Lower lobe of right lung (tissue), 2 donors: ENCODE results near the gene COPA. TPM values are rescaled to one million over a fixed set of nuclear protein-coding genes. Genes with fewer than 3 reads are reported as not detected.

Source experiments
- ATAC-seq, 2 donors: fragments of 200-7000 bp; cut with Tn5 transposase; one replicate each; pipeline ENCODE4 v1.9.1; 2020 to 2022; ENCODE audit warnings: mild to moderate bottlenecking in 2 of 2, moderate library complexity in 2 of 2
- DNase-seq: peaks from one replicate; pipeline ENCODE4 v3.0.0-alpha.2; 2020
- H3K27ac ChIP-seq: fragments of 200-600 bp; one replicate; pipeline ENCODE4 v1.8.0; 2022
- H3K27me3 ChIP-seq: fragments of 200-600 bp; one replicate; pipeline ENCODE4 v1.8.0; 2022; ENCODE audit warnings: low read depth
- H3K36me3 ChIP-seq: fragments of 200-600 bp; one replicate; pipeline ENCODE4 v1.8.0; 2022; ENCODE audit warnings: mild to moderate bottlenecking
- H3K4me1 ChIP-seq: fragments of 200-600 bp; one replicate; pipeline ENCODE4 v1.8.0; 2022
- H3K4me3 ChIP-seq: fragments of 200-600 bp; one replicate; pipeline ENCODE4 v1.8.0; 2022; ENCODE audit warnings: mild to moderate bottlenecking
- H3K9me3 ChIP-seq: fragments of 200-600 bp; one replicate; pipeline ENCODE4 v1.8.0; 2022
- CTCF ChIP-seq: fragments of 200-600 bp; IDR thresholded peaks from one replicate; pipeline ENCODE4 v1.8.0; 2022; ENCODE audit warnings: antibody characterized with exemption, mild to moderate bottlenecking
- intact Hi-C: fragments of 100-400 bp; cut with DNase I; formaldehyde crosslinking; loops from one replicate; pipeline ENCODE4 v1.11.0; 2022
- total RNA-seq: library from RNA; stranded (reverse); fragmentation: NEBNext Ultra II Directional; extraction: Animal tissue kit (Norgen Biotek cat#: 25700); gene quantifications from one replicate; pipeline ENCODE4 v1.2.1, GENCODE V29; 2021
- donor health status: DM: no; HTN: yes; CAD: no; lungs with severe emphysema.

Gene COPA
- total RNA-seq, 1 donor from 2014 or later = 136 TPM

- intact Hi-C loops = no loop called here
- Histone ChIP-seq H3K4me1 (peaks cover 53% of the 10 kb centered on the region), H3K27ac (no peak overlapping the region), H3K27me3 (no peaks in the 10 kb centered on the region), H3K9me3 (no peaks in the 10 kb centered on the region), H3K36me3 (peaks cover 23% of the 10 kb centered on the region), H3K4me3 (no peak overlapping the region)
- ATAC-seq = peak; percentile 54 to 69
- no peak for TF ChIP-seq CTCF
- DNase-seq = no peak
These were observed 87.2 kb downstream of the COPA start for GRCh38 chr1:160255781-160256300.

GRCh38 chr1:160251687-160252526, 91.1 kb downstream of the COPA start:
- no peaks in the 10 kb centered on the region for H3K27me3 ChIP-seq
- H3K27ac ChIP-seq = peak overlapping the region; percentile 40
- TF ChIP-seq CTCF = peak; percentile 73
- no peaks in the 10 kb centered on the region for H3K9me3 ChIP-seq
- no peak overlapping the region for H3K4me3 ChIP-seq
- DNase-seq (peak; percentile 60), ATAC-seq (peak; percentile 92 to 94)
- H3K4me1 ChIP-seq = peaks cover 23% of the 10 kb centered on the region
- intact Hi-C loops = no loop called here
- H3K36me3 ChIP-seq = peaks cover 23% of the 10 kb centered on the region

- intact Hi-C loops = no loop called here
- Histone ChIP-seq H3K36me3 (peaks cover 23% of the 10 kb centered on the region), H3K27ac (peak overlapping the region; percentile 40), H3K4me3 (no peak overlapping the region), H3K9me3 (no peaks in the 10 kb centered on the region), H3K4me1 (peaks cover 14% of the 10 kb centered on the region), H3K27me3 (no peaks in the 10 kb centered on the region)
- DNase-seq = no peak
- ATAC-seq = no peak
- no peak for TF ChIP-seq CTCF
These were observed 92.0 kb downstream of the COPA start for GRCh38 chr1:160251011-160251410.

GRCh38 chr1:160247053-160247452, 96.0 kb downstream of the COPA start:
- H3K9me3 ChIP-seq = no peaks in the 10 kb centered on the region

GRCh38 chr1:160245434-160245833, 97.6 kb downstream of the COPA start:
- intact Hi-C loops = no loop called here

More at GRCh38 chr1:160247053-160247452, 96.0 kb downstream of the COPA start:
- H3K4me1 ChIP-seq = peaks cover 30% of the 10 kb centered on the region
- intact Hi-C loops = no loop called here
- DNase-seq (no peak), ATAC-seq (no peak)
- no peak for TF ChIP-seq CTCF
- no peaks in the 10 kb centered on the region for H3K27me3 ChIP-seq
- H3K4me3 ChIP-seq = no peak overlapping the region
- H3K36me3 ChIP-seq = peaks cover 21% of the 10 kb centered on the region
- no peak overlapping the region for H3K27ac ChIP-seq

More at GRCh38 chr1:160245434-160245833, 97.6 kb downstream of the COPA start:
- no peak for TF ChIP-seq CTCF
- peaks cover 37% of the 10 kb centered on the region for H3K36me3 ChIP-seq
- H3K9me3 ChIP-seq = no peaks in the 10 kb centered on the region
- peaks cover 18% of the 10 kb centered on the region for H3K4me1 ChIP-seq
- H3K27ac ChIP-seq = no peak overlapping the region
- H3K4me3 ChIP-seq = no peak overlapping the region
- DNase-seq = no peak
- ATAC-seq = no peak
- H3K27me3 ChIP-seq = no peaks in the 10 kb centered on the region
